Kidney (tissue), 14 donors: Measurements from ENCODE around the gene PRDM16. TPM values are rescaled to one million over a fixed set of nuclear protein-coding genes. Genes with fewer than 3 reads are reported as not detected.

Experiments
- DNase-seq, 5 donors: peaks; one replicate each; pipeline ENCODE4 v3.0.0-alpha.2; 2013 to 2020
- FAIRE-seq: peaks from 2 replicates; lab custom pipeline; 2012; peaks lifted over from hg19 to GRCh38; lab: Jason Lieb, UNC
- H3K27ac ChIP-seq, 2 donors: one replicate each; pipeline ENCODE4 v1.7.0; 2013; ENCODE audit warnings: low read depth in 2 of 2, low read length in 2 of 2, inconsistent platforms in 1 of 2
- H3K27me3 ChIP-seq: one replicate; pipeline ENCODE4 v1.7.1; 2013; ENCODE audit warnings: low read length, inconsistent platforms; ENCODE audit not compliant: control insufficient read depth, insufficient read depth
- H3K36me3 ChIP-seq, 3 donors: one replicate each; pipeline versions ENCODE4 v1.7.0 to v1.7.1; 2013; ENCODE audit warnings: low read length in 3 of 3, control low read depth in 1 of 3, inconsistent platforms in 1 of 3; ENCODE audit not compliant: insufficient read depth in 3 of 3, control insufficient read depth in 2 of 3
- H3K4me1 ChIP-seq, 3 donors: one replicate each; pipeline versions ENCODE4 v1.7.0 to v1.7.1; 2013; ENCODE audit warnings: low read length in 3 of 3, inconsistent platforms in 1 of 3, low read depth in 1 of 3; ENCODE audit not compliant: control insufficient read depth in 2 of 3, insufficient read depth in 2 of 3
- H3K4me3 ChIP-seq, 3 donors: one replicate each; pipeline versions ENCODE4 v1.7.0 to v1.8.1; 2013; ENCODE audit warnings: low read length in 3 of 3, control low read depth in 1 of 3, inconsistent platforms in 1 of 3
- H3K9ac ChIP-seq, 3 donors: one replicate each; pipeline versions ENCODE4 v1.7.0 to v1.7.1; 2013; ENCODE audit warnings: low read length in 3 of 3, control low read depth in 1 of 3, inconsistent platforms in 1 of 3
- H3K9me3 ChIP-seq, 3 donors: one replicate each; pipeline versions ENCODE4 v1.7.0 to v1.7.1; 2013; ENCODE audit warnings: low read length in 3 of 3, control low read depth in 1 of 3, inconsistent platforms in 1 of 3; ENCODE audit not compliant: control insufficient read depth in 2 of 3, insufficient read depth in 1 of 3
- CTCF ChIP-seq: IDR thresholded peaks from 3 replicates; pipeline ENCODE4 v1.5.1; 2012; ENCODE audit warnings: mild to moderate bottlenecking, moderate library complexity, borderline replicate concordance; ENCODE audit not compliant: insufficient read depth; ENCODE audit errors: extremely low read depth
- intact Hi-C: fragments of 100-400 bp; cut with DNase I; formaldehyde crosslinking; loops from one replicate; pipeline ENCODE4 v1.11.1; 2022
- polyA plus RNA-seq: library from polyadenylated mRNA; stranded (reverse); fragments of 350-450 nt; fragmentation: Illumina TruSeq; extraction: RNeasy Lipid Tissue Mini Kit (QIAGEN cat#74804); gene quantifications from one replicate; pipeline ENCODE4 v1.2.3, GENCODE V29; 2014; ENCODE audit warnings: low read depth, low replicate concordance; ENCODE audit not compliant: insufficient read depth
- total RNA-seq: library from RNA; stranded (reverse); fragmentation: NEBNext Ultra II Directional; extraction: Animal tissue kit (Norgen Biotek cat#: 25700); gene quantifications from one replicate; pipeline ENCODE4 v1.2.1, GENCODE V29; 2021
- donor health status: control.
- donor health status: control.
- donor health status: control.
- donor health status: control.
- donor health status: control.
- donor health status: DM: yes; HTN: yes; CAD: no.
- donor health status: Normal renal cell carcinoma (clear cell type).

PRDM16 gene
- total and polyA plus RNA-seq, 2 donors from 2014 or later: 3.0 to 21.9 TPM

GRCh38 chr1:3248155-3249141, 179.4 kb downstream of the PRDM16 start:
- Histone ChIP-seq H3K27ac (no peak overlapping the region), H3K4me1 (peaks cover 0 to 4% (median 0%) of the 10 kb centered on the region in 3 donors), H3K4me3 (no peak overlapping the region), H3K36me3 (no peaks in the 10 kb centered on the region), H3K9me3 (no peaks in the 10 kb centered on the region), H3K9ac (no peak overlapping the region), H3K27me3 (peaks cover 6% of the 10 kb centered on the region)
- TF ChIP-seq CTCF: no peak
- DNase-seq (peak in 2 of 5 donors; percentile 49 to 75), FAIRE-seq (no peak)
- intact Hi-C loops: no loop called here

DNA sequence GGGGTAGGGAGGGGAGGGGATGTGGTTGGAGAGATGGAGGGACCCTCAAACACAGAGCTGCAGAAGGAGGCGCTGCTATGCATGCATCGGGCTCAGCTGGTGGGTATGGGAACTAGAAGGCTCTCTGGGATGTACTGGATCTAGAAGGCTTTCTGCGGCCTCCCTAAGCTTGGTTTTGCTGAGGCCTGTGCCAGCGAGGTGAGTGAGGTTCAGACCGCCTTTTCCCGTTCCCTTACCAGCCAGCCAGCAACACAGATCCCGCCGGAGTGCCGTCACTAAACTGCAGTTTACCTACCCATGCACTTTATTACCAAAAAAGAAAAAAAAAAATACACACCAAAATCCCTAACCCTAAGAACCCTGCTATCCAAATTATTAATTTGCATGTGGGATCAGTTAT, 180.2 kb downstream of the PRDM16 start:
- H3K27ac ChIP-seq: no peak overlapping the region
- FAIRE-seq: no peak
- TF ChIP-seq CTCF: no peak
- H3K4me1 ChIP-seq: peaks cover 0 to 4% (median 0%) of the 10 kb centered on the region in 3 donors
- no peak overlapping the region for H3K9ac ChIP-seq
- no peaks in the 10 kb centered on the region for H3K9me3 ChIP-seq
- no peaks in the 10 kb centered on the region for H3K36me3 ChIP-seq
- no peak overlapping the region for H3K4me3 ChIP-seq
- intact Hi-C loops: no loop called here
- peaks cover 6% of the 10 kb centered on the region for H3K27me3 ChIP-seq
- DNase-seq: no peak

DNA sequence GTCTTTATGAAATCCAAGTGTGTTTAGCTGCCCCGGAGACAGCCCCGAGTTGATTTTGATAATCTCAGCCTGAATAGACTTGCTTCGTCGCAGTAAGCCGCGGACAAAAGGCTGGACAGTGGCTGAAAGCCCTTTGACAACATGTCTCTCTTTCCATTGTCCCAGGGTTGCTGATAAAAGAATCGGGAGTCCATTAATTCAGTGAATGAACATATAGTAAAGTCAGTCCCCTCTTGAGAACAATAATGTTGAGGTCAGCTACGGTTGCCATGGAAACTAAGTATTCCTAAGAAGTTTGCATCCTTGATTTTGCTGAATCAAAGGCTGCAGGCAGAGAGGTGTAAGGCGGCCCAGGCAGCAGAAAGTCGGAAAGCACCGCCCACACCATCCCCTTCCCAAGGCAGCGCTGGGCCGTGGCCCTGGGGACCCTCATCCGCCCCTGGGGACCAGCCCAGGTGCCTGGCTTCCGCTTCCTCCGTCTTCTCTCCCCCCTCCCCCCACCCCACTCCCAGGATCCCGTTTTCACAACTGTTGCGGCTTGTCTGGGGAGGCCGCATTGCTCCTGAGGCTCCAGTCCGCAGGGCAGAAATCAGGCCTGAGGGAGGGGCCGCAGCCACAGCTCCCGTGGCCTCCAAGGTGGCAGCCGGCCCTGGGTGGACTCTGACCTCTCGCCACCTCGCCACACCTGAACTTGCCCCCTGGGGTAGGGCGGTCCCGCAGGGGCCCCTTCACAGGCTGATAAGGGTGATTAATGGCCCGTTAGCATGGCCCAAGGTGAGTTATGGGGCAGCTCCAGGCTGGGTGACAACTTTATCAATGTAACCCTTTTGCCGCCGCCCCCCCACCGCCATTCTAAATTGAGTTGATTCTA, 180.9 kb downstream of the PRDM16 start:
- H3K9ac ChIP-seq: no peak overlapping the region
- no peak overlapping the region for H3K27ac ChIP-seq
- DNase-seq (peak in 1 of 5 donors; percentile 59), FAIRE-seq (no peak)
- no peak for TF ChIP-seq CTCF
- H3K4me1 ChIP-seq: peaks cover 0 to 4% (median 0%) of the 10 kb centered on the region in 3 donors
- peaks cover 6% of the 10 kb centered on the region for H3K27me3 ChIP-seq
- H3K9me3 ChIP-seq: no peaks in the 10 kb centered on the region
- no peaks in the 10 kb centered on the region for H3K36me3 ChIP-seq
- no peak overlapping the region for H3K4me3 ChIP-seq
- intact Hi-C loops: no loop called here
